ENCODE data around the gene ALOX5. TPM values are rescaled to one million over a fixed set of nuclear protein-coding genes. Genes with fewer than 3 reads are reported as not detected.

The ALOX5 gene
- total RNA-seq, 1 experiment from 2014 or later, result 6.1 TPM

DNA sequence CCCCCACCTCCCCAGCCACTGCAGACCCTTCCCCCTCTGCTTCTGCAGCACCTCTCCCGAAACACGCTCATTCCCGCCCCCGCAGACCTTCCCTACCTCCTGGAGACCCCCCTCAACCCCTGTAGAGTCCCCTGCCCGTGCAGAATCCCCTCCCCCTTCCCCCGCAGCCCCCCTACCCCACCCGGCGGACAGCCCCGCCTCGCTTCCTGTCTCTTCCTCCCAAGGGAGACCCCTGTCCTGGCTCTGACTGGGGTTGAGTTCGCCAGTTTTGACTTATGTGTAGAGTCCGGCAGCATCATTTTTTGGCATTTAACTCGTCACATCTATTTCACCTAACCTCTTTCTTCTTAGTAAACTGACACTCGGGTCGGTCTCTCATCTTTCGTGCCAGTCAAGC is 54.0 kb downstream of the ALOX5 start:
- Histone ChIP-seq H3K9me3 (ENCODE audit: control insufficient read depth in 1 of 2, insufficient read depth in 1 of 2, low read depth in 1 of 2, low read length in 2 of 2) (no peaks in the 10 kb centered on the region), H3K4me1 (ENCODE audit: control insufficient read depth in 1 of 2, insufficient read depth in 2 of 2, low read length in 2 of 2) (peaks cover 11 to 15% of the 10 kb centered on the region in 2 experiments), H3K27ac (ENCODE audit: low read depth, low read length) (no peak overlapping the region), H3K9me2 (ENCODE audit: insufficient read depth) (no peaks in the 10 kb centered on the region), H3K9ac (ENCODE audit: low read length) (no peak overlapping the region), H2AFZ (ENCODE audit: low read depth, low read length, poor library complexity, severe bottlenecking) (no peak overlapping the region), H3K4me3 (replicated peaks in 1 of 2; ENCODE audit: low read depth in 1 of 2, low read length in 2 of 2) (no peak overlapping the region), H4K20me1 (ENCODE audit: insufficient read depth) (no peaks in the 10 kb centered on the region), H3K36me3 (ENCODE audit: control insufficient read depth in 1 of 2, insufficient read depth in 2 of 2, low read length in 2 of 2) (no peaks in the 10 kb centered on the region), H3K27me3 (ENCODE audit: insufficient read depth, low read length) (no peaks in the 10 kb centered on the region), H3K79me2 (ENCODE audit: insufficient read depth, low read length) (no peaks in the 10 kb centered on the region), H3K4me2 (ENCODE audit: low read length) (no peak overlapping the region)
- ChIA-PET CTCF (no interaction called here), POLR2A (no interaction called here), RAD21 (ENCODE audit: low non-redundant PET in 1 of 2, low total read pairs in 2 of 2, uncharacterized antibody in 2 of 2, unreplicated experiment in 2 of 2) (no interaction called here)
- intact Hi-C loops (cut with micrococcal nuclease), result no loop called here
- no peak for ATAC-seq
- DNase-seq (ENCODE audit: low read depth, low spot score), result no peak
- TF ChIP-seq SIN3A (IDR thresholded peaks at IDR 0.05; ENCODE audit: low read depth) (no peak), TCF7L2 (IDR thresholded peaks at IDR 0.05; ENCODE audit: borderline replicate concordance, extremely low read depth, insufficient read depth, insufficient read length) (no peak), ATF3 (IDR thresholded peaks at IDR 0.05) (no peak), EZH2 (IDR thresholded peaks at IDR 0.05) (no peak), CEBPB (IDR thresholded peaks at IDR 0.05; ENCODE audit: low read depth) (no peak), RAD21 (IDR thresholded peaks at IDR 0.05; ENCODE audit: low read depth) (no peak), ZFX (IDR thresholded peaks at IDR 0.05) (no peak), YY1 (IDR thresholded peaks at IDR 0.05; ENCODE audit: extremely low read depth, insufficient replicate concordance, low read depth, low read length) (no peak), JUND (IDR thresholded peaks at IDR 0.05) (no peak), ZNF274 (IDR thresholded peaks at IDR 0.05; ENCODE audit: low read depth, low read length) (no peak), SRF (IDR thresholded peaks at IDR 0.05; ENCODE audit: low read depth) (no peak), SP1 (IDR thresholded peaks at IDR 0.05; ENCODE audit: low read depth) (no peak), POLR2A (IDR thresholded peaks at IDR 0.05; ENCODE audit: borderline replicate concordance, extremely low read depth, insufficient read depth, insufficient read length) (no peak), MAX (IDR thresholded peaks at IDR 0.05) (no peak), REST (IDR thresholded peaks at IDR 0.05; ENCODE audit: low read depth) (no peak), POLR2AphosphoS5 (IDR thresholded peaks at IDR 0.05; ENCODE audit: low read depth, low read length) (no peak), FOSL1 (IDR thresholded peaks at IDR 0.05; ENCODE audit: low read depth) (no peak), EZH2phosphoT487 (IDR thresholded peaks at IDR 0.05; ENCODE audit: borderline replicate concordance) (no peak), EGR1 (IDR thresholded peaks at IDR 0.05; ENCODE audit: low read depth) (no peak)
- TF ChIP-seq, protein P1, sequence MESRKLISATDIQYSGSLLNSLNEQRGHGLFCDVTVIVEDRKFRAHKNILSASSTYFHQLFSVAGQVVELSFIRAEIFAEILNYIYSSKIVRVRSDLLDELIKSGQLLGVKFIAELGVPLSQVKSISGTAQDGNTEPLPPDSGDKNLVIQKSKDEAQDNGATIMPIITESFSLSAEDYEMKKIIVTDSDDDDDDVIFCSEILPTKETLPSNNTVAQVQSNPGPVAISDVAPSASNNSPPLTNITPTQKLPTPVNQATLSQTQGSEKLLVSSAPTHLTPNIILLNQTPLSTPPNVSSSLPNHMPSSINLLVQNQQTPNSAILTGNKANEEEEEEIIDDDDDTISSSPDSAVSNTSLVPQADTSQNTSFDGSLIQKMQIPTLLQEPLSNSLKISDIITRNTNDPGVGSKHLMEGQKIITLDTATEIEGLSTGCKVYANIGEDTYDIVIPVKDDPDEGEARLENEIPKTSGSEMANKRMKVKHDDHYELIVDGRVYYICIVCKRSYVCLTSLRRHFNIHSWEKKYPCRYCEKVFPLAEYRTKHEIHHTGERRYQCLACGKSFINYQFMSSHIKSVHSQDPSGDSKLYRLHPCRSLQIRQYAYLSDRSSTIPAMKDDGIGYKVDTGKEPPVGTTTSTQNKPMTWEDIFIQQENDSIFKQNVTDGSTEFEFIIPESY (IDR thresholded peaks at IDR 0.05; ENCODE audit: extremely low read depth, insufficient replicate concordance, low read length), result no peak
- BruUV-seq (replicated peaks), result no TSS peak

Data from HCT116 (cell line).